Left lobe of liver (tissue), 2 donors: ENCODE results near the gene DHRS2. TPM values are rescaled to one million over a fixed set of nuclear protein-coding genes. Genes with fewer than 3 reads are reported as not detected.
A peak's percentile ranks its signal among the peaks of the same experiment; 100 is the strongest.
"Not testable (repeated sequence)": the region's sequence is repeated elsewhere in the genome, so short reads cannot be mapped to it uniquely, and the experiment has no call there.

Experiments
- ATAC-seq: fragments of 200-7000 bp; cut with Tn5 transposase; one replicate; pipeline ENCODE4 v1.9.1; 2020; ENCODE audit warnings: mild to moderate bottlenecking, moderate library complexity
- DNase-seq: peaks from one replicate; pipeline ENCODE4 v3.0.0-alpha.2; 2020; ENCODE audit warnings: low spot score
- total RNA-seq: library from RNA; stranded (reverse); gene quantifications from one replicate; pipeline ENCODE4 v1.2.1, GENCODE V29; 2021
- donor health status: DM: no; HTN: no; CAD: no; lungs with moderate emphysema.
- donor health status: DM: no; HTN: yes; CAD: no.

The DHRS2 gene, protein sequence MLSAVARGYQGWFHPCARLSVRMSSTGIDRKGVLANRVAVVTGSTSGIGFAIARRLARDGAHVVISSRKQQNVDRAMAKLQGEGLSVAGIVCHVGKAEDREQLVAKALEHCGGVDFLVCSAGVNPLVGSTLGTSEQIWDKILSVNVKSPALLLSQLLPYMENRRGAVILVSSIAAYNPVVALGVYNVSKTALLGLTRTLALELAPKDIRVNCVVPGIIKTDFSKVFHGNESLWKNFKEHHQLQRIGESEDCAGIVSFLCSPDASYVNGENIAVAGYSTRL
- total RNA-seq = 6.2 TPM

DNA sequence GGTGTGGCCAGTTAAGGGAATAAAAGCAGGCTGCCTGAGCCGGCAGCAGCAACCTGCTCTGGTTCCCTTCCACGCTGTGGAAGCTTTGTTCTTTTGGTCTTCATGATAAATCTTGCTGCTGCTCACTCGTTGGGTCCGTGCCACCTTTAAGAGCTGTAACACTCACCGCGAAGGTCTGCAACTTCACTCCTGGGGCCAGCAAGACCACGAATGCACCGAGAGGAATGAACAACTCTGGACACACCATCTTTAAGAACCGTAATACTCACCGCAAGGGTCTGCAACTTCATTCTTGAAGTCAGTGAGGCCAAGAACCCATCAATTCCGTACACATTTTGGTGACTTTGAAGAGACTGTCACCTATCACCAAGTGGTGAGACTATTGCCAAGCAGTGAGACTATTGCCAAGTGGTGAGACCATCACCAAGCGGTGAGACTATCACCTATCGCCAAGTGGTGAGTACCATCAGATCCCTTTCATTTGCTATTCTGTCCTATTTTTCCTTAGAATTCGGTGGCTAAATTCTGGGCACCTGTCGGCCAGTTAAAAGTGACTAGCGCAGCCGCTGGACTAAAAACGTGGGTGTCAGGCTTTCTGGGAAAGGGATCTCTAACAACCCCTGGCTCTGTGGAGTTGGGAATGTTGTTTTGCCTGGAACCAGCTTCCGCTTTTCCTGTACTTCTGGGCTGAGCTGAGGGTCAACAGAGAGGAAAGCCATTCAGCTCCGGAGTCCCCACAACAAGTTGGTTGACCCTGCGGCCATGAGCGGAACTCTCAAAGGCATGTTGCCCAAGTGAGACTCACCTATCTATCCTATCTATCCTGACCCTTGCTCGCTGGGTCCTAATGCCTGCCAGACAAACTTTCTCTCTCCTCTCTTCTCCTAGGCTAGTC lies at the start of gene DHRS2:
Gene DHRS2 (plus strand): TSS at position 48 of the 895 bp plus-strand sequence. CDS start 2,501 bp downstream, outside the sequence.
- no peak for DNase-seq
- ATAC-seq = no peak

DNA sequence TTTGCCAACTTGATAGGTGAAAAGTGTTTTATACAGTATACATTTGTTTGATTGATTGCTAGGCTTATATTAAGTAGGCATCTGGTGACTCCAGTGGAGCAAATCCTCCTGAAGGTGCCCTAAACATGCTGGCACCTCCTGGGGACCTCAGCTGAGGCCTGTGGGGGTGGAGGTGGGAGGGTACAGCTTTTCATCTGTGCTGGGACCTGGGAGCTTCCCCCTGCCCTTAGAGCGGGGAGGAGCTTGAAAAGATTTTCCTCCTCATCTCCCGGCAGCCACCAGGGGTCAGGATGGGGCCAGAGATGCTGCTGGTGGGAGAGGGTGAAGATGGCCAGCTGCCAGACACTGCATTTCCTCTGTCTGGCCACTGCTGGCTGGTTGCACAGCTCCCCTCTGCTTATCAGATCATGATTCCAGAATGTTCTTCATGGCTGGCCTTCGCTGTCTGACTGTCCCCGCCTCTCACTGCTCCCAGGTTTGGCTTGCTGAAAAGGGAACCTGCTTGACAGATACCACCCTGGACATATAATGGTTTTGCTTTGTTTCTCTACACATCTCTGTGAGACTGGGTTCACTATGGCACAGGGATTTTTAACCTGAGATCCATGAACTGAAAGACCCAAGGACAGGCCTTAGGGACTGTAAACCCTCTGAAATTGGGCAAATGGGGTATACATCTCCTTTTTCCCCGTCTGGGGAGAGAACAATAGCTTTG lies 47.1 kb upstream of the DHRS2 start:
- ATAC-seq (peak; percentile 100), DNase-seq (peak; percentile 95)

DNA sequence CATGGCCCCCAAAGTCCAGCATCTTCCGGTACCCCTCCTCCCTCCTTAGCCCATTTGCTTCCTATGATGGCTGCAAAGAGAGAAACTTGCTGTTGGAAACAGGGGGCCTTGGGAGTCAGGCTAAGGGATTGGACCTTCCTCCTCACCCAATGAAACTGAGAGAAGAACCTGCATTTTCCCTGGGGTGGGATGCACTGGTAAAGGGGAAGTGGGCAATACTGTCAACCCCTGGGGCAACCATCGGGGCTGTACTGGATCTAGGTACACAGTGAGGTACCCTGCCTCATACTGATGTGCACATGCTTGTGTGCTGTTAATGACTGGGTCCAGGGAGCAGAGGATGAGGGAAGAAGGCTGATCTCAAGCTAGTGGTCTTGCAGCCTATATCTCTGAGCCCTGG lies 46.6 kb upstream of the DHRS2 start:
- ATAC-seq (no peak), DNase-seq (peak; percentile 40)

DNA sequence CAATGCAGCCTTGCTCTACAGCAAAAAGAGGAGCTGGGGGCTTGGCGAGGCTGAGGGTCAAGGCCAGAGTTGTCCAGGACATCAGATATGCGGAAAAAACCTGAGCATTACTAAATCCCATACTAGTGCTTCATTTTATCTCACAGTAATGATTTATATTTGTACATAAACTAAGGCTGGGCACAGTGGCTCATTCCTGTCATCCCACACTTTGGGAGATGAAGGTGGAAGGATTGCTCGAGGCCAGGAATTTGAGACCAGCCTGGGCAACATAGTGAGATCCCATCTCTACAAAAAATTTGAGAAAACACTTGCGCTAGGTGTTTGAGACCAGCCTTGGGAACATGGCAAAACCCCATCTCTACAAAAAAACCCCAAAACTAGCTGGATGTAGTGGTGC lies 46.0 kb upstream of the DHRS2 start:
- DNase-seq (peak; percentile 16), ATAC-seq (no peak)

DNA sequence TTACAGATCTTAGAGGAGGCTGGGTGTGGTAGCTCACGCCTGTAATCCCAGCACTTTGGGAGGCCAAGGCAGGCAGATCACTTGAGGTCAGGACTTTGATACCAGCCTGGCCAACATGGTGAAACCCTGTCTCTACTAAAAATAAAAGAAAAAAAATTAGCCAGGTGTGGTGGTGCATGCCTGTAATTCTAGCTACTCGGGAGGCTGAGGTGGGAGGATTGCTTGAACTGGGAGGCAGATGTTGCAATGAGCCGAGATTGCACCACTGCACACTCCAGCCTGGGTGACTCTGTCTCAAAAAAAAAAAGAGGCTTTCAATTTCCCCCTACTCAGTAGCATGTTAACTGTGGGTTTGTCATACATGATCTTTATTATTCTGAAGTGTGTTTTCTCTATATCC lies 42.0 kb upstream of the DHRS2 start:
- DNase-seq, ATAC-seq: not testable (repeated sequence)

DNA sequence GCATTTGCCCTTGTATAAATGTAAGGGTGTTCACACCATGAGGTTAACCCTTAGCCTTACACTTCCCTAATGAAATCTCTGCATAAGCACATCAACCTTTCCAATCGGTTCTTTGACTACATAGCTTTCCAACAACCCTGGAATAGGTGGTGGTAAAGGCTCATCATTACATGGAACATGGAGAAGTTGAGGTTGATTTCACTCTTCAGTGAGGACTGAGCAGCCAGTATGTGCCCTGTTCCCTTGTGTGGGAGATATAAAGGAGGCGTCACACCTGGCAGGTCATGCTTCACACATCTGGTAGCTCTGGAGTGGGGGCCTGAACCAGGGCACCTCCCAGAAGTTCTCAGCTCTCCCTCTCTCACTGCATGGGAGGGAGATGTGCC lies 35.8 kb upstream of the DHRS2 start:
- ATAC-seq = no peak
- DNase-seq = no peak

DNA sequence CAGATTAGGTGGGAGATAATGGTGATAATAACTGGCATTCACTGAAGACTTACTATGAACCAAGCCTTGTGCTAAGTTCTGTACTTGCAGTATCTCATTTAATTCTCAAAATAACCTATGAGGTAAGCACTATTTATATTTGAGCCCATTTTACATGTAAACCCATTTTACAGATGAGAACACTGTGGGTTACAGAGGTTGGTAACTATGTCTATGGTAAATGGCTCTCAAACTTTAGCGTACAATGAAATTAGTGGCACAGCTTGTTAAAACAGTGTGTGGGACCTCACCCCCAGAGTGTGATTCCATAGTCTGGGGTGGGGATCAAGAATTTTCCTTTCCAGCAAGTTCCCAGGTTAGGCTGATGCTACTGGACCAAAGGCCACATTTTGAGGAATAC lies 35.4 kb upstream of the DHRS2 start:
- ATAC-seq (no peak), DNase-seq (no peak)

DNA sequence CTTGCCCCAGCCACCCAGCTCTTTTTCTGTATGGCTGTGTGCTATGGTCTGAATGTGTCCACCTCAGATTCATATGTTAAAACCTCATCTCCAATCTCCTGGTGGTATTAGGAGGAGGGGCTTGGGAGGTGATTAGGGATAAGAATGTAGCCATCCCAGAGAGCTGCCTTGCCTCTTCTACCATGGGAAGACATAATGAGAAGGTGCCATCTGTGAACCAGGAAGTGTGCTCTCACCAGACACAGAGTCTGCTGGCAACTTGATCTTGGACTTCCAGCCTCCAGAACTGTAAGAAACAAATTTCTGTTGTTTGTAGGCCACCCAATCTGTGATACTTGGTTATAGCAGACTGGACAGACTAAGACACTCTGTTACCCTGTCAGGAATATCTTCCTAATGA lies 34.7 kb upstream of the DHRS2 start:
- DNase-seq (no peak), ATAC-seq (no peak)

DNA sequence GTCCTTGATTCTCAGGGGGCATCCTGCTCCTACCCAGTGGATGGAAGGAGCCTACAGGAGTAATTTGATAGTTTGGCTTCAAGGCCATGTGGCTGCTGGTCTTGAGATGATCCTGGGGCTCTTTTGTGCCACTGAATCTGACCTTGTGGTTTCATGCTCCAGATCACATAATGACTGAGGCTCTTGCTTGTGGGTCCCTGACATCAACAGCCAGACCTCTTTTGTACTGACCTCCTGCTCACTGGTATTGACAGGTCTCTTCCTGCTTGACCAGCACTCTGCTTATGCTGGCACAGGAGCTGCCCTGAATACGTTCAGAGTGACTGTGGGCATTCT lies 34.4 kb upstream of the DHRS2 start:
- no peak for ATAC-seq
- DNase-seq = no peak

DNA sequence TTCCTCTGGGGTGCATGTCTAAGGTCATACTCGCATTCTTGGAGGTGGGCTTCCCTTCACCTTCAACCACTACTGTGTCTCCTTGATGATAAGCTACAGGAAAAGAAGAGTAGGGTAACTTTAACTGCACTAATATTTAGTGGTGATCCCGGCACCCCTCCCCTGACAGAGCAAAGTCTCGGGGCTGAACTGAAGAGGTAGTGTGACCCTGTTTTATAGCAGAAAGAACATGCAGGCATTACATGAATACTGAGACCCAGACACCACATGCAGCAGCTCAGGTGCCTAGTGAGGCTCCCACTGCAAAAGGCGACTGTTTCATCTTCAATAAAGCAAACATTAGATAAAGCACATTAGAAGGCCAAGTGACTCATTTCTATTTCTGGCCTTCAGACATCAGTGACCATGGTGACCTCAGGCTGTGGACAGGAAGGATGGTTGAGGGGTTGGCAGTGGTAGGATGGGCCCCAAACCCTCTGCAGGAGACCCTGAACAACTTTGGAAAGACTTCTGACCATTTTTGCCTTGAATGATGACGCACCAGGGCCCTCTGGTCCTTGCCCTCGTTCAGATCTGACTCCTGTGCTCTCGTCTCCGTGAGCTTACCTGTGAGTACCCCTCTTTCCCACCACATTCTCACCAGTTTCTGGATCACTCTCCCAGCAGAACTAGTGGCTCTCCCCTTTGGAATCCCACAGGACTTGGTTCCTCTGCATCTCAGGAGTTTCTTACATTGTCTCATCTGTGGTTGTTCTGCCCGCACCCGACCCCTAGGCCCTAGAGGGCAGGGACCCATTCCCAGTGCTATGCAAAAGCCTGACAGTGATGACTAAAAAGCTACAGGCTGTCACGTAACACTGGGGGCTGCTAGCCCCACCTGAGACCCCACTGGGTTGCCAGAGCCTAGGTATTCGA lies 33.7 kb upstream of the DHRS2 start:
- ATAC-seq (no peak), DNase-seq (no peak)

DNA sequence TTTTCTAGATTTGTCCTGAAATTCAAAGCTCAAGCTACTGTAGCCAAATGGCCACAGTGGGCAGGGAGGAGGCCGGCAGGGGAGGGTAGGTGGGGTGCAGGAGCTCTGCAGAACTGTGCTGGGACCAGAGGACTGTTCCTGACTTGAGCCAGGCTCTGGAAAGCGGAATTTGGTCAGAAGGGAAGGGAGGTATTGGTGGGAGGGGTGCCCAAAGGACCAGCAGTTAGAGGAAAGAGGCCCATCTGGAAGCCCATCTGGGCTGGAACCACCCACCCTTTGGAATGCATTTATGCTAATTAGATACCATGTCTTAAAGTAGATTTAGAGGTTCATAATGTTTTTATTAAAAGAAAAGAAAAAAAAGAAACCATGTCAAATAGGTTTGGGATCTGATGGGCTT lies 33.1 kb upstream of the DHRS2 start:
- DNase-seq = no peak
- no peak for ATAC-seq

DNA sequence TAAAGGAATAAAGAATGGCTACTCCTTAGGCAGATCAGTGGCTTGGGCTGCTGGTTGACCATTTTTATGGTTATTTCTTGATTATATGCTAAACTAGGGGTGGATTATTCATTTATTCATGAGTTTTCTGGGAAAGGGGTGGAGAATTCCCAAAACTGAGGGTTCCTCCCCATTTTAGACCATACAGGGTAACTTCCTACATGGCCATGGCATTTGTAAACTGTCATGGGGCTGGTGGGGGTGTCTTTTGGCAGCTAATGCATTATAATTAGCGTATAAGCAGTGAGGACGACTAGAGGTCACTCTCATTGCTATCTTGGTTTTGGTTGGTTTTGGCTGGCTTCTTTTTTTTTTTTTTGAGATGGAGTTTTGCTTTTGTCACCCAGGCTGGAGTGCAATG lies 32.0 kb upstream of the DHRS2 start:
- ATAC-seq = no peak
- DNase-seq = no peak

DNA sequence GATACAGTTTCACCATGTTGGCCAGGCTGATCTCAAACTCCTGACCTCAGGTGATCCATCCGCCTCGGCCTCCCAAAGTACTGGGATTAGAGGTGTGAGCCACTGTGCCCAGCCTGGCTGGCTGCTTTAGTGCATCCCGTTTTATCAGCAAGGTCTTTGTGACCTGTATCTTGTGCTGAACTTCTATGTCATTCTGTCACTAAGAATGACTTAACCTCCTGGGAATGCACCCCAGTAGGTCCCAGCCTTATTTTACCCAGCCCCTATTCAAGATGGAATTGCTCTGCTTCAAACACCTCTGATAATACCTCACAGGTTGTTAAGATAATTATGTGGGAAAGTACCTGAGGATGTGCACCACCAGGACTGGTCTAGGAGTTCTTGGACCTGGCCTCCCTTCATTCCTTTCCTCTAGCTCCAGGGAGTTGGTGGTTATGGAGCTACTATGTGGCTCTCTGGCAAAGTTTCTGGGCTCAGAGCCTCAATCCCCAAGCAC lies 31.4 kb upstream of the DHRS2 start:
- DNase-seq (no peak), ATAC-seq (no peak)

DNA sequence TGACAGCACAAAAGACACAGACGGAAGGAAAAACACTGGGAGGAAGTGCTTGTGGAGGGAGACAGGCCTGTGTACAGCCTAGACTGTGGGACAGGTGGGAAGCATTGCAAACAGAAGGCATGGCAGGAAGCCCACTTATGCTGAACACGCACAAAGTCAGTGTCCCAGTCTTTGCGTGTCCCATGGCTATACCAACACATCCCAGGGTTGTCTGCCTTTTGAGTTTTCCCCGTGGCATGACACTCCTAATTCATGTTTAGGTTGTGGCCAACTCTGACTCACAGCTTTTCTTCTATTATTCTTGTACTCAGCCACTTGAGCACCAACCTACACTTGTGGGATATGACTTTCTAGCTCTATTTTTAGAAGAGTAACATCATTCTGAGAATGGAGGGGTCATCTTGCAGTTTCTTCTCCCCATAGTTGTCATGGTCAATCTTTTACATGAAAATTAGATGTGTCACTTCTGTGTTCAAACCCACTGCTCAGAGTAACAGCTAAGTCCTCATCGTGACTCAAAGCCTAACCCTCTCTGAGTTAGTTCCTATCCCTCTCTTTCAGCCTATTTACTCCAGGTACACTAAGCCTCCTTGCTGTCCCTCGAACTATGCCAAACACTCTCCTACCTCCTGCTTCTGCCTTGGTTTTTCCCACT lies 30.1 kb upstream of the DHRS2 start:
- no peak for ATAC-seq
- DNase-seq = no peak

DNA sequence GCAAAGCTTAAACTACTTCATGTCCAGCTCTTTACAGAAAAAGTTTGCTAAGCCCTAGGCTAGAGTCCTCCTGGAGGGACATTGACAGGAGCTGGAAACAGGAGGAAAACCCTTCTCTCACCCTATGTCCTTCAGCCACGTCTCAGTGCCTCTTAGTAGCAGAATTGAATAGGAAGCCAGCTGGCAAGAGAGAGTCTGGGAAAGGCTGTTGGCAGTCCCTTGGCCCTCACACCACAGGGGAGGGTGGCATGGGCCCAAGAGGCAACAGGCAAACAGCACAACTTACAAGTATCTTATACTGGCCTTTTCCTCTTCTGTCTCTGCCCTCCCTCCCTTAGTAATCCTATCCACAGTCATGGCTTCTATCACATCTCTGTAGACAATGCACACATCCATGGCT lies 27.7 kb upstream of the DHRS2 start:
- peak; percentile 88 for DNase-seq

DNA sequence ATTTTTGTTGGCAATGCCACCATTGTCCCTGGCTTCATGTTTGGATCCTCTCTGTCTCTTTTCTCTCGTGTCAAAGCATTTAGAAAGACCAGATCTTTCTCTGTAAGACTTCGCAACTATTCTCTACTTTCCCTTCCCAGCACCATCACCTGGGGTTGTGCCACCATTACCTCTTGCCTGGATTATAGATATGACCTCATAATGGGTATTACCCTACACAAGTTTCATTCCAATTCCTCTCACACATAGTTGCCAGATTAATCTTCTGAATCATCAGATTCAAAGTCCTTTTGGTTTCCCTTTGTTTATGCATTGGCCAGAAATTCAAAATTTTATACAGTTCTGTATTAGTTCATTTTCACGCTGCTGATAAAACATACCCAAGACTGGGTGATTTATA lies 27.2 kb upstream of the DHRS2 start:
- DNase-seq = no peak
- ATAC-seq = no peak

More for the DNA sequence above, 27.7 kb upstream of the DHRS2 start:
- ATAC-seq = peak; percentile 63

DNA sequence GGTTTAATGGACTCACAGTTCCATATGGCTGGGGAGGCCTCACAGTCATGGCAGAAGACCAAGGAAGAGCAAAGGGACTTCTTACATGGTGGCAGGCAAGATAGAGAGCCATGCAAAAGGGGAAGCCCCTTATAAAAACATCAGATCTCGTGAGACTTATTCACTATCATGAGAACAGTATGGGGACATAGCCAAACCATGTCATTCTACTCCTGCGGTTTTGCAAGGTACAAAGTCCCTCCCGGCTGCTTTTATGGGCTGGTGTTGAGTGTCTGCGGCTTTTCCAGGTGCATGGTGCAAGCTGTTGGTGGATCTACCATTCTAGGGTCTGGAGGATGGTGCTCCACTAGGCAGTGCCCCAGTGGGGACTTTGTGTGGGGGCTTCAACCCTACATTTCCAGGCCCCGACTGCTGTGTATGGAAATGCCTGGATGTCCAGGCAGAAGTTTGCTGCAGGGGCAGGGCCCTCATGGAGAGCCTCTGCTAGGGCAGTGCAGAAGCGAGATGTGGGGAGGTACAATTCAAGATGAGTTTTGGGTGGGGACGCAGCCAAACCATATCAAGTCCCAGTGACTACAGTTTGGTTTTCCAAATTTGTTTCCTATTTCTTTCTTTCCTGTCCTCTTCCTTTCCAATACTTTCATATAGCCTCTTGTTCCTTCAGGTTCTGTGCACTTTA lies 26.6 kb upstream of the DHRS2 start:
- DNase-seq (peak; percentile 72), ATAC-seq (peak; percentile 43)

DNA sequence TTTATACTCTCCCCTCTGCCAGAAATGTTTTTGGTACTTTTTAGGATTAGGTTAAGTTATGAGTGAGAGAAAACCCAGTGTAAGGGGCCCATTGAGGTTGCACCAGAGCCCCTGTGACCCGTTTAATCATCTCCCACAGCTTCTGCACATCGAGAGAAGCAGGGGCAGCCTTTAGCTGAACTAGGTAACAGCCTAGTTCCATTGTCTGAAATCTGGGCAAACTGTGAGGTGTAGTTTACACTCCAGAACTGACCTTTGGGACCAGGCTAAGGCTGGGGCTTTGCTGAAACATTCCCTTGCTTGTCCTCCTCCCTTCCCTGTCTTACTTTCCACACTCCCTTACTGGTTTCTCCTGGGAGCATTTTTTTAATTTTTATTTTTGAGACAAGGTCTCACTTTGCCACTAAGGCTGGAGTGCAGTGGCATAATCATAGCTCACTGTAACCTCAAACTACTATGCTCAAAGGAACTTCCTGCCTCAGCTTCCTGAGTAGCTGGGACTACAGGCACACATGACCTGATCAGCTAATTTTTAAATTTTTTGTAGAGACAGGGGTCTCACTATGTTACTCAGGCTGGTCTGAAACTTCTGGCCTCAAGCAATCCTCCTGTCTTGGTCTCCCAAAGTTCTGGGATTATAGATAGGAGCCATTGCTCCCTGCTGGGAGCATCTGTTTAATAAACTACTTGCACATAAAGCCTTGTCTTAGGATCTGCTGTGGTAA lies 25.9 kb upstream of the DHRS2 start:
- DNase-seq = peak; percentile 69
- ATAC-seq = peak; percentile 66

DNA sequence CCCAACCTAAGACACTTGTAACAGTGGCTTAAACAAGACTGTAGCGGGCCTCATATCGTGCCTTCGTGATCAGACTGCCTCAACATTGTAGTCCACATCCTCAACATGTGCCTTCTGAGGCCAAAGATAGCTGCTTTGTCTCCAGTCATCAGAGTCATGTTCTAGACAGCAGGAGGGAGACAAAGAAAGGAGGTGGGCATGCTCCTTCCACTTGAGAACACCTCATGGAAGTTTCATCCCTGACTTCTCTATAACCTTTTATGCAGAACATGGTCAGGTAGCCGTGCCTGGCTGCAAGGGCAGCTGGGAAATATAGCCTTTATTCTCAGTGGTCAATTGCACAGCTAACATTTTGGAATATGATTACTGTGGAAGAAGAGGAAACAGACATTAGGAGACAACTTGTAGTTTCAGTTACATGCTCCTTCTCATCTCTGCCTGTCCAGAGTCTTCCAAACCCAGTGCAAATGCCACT lies 25.3 kb upstream of the DHRS2 start:
- ATAC-seq = no peak

More for the DNA sequence above, 25.3 kb upstream of the DHRS2 start:
- DNase-seq = no peak
